HCT116 (cell line): ENCODE measurements around the gene LTB4R. TPM values are rescaled to one million over a fixed set of nuclear protein-coding genes. Genes with fewer than 3 reads are reported as not detected.

ENCODE experiments used
- ATAC-seq: fragments of 200-7000 bp; cut with Tn5 transposase; 2 replicates; pipeline ENCODE4 v1.9.1; 2020; ENCODE audit warnings: mild to moderate bottlenecking, moderate library complexity
- BruUV-seq: library from RNA; stranded (reverse); fragments of 400-500 nt; replicated peaks from 2 replicates; lab custom pipeline; 2021; lab: Mats Ljungman, UMichigan
- CTCF ChIA-PET: fragments of 300-600 bp; sonication (Branson Sonifier 250); formaldehyde crosslinking; loops from one replicate; lab custom pipeline; 2021; ENCODE audit warnings: antibody characterized with exemption; lab: Charles Lee
- POLR2A ChIA-PET: fragments of 300-600, 350-600 bp; sonication (Branson Sonifier 250); formaldehyde crosslinking; loops from one replicate; lab custom pipeline; 2021; ENCODE audit warnings: antibody characterized with exemption; lab: Charles Lee
- RAD21 ChIA-PET, 2 experiments: fragments of 300-600 bp; sonication (Branson Sonifier 250); formaldehyde crosslinking; loops; one replicate each; lab custom pipeline; 2023; ENCODE audit warnings: low total read pairs in 2 of 2; ENCODE audit not compliant: uncharacterized antibody in 2 of 2, unreplicated experiment in 2 of 2, low non-redundant PET in 1 of 2; lab: Charles Lee
- DNase-seq: peaks from one replicate; pipeline ENCODE4 v3.0.0-alpha.2; 2010; ENCODE audit warnings: low read depth, low spot score
- H2AFZ ChIP-seq: fragments of 200-600 bp; shearing (Covaris generic), sonication (generic); 2 replicates; pipeline ENCODE4 v1.6.1; 2017; ENCODE audit warnings: low read depth, mixed run types, mixed read lengths, antibody characterized with exemption, low read length; ENCODE audit not compliant: poor library complexity, severe bottlenecking
- H3K27ac ChIP-seq: 2 replicates; pipeline ENCODE4 v1.5.1; 2012; ENCODE audit warnings: low read depth, low read length
- H3K27me3 ChIP-seq: fragments of 200-600 bp; sonication (generic); 2 replicates; pipeline ENCODE4 v1.6.1; 2016; ENCODE audit warnings: mixed run types, low read length, mixed read lengths; ENCODE audit not compliant: insufficient read depth
- H3K36me3 ChIP-seq, 2 experiments: fragments of 200-500 bp in 1 of 2; fragments of 200-600 bp in 1 of 2; sonication (Bioruptor generic) in 1 of 2; sonication (generic) in 1 of 2; 2 replicates each; pipeline versions ENCODE4 v1.5.1 to v1.6.1; 2014 to 2016; ENCODE audit warnings: low read length in 2 of 2, inconsistent platforms in 1 of 2, mixed read lengths in 1 of 2, mixed run types in 1 of 2; ENCODE audit not compliant: insufficient read depth in 2 of 2, control insufficient read depth in 1 of 2
- H3K4me1 ChIP-seq, 2 experiments: fragments of 200-600 bp in 1 of 2; sonication (generic) in 1 of 2; 2 replicates each; pipeline versions ENCODE4 v1.5.1 to v1.6.1; 2012 to 2017; ENCODE audit warnings: low read length in 2 of 2, inconsistent platforms in 1 of 2, mild to moderate bottlenecking in 1 of 2, mixed read lengths in 1 of 2, mixed run types in 1 of 2, moderate library complexity in 1 of 2; ENCODE audit not compliant: insufficient read depth in 2 of 2, control insufficient read depth in 1 of 2
- H3K4me2 ChIP-seq: fragments of 200-600 bp; sonication (generic); 2 replicates; pipeline ENCODE4 v1.6.1; 2017; ENCODE audit warnings: mixed run types, low read length, mixed read lengths
- H3K4me3 ChIP-seq, 2 experiments: fragments of 200-600 bp in 1 of 2; sonication (generic) in 1 of 2; replicated peaks in 1 of 2; 2 replicates each; pipeline ENCODE4 v1.5.1; 2011 to 2016; ENCODE audit warnings: low read length in 2 of 2, control low read depth in 1 of 2, low read depth in 1 of 2, mild to moderate bottlenecking in 1 of 2, mixed read lengths in 1 of 2, mixed run types in 1 of 2
- H3K79me2 ChIP-seq: fragments of 200-600 bp; sonication (generic); 2 replicates; pipeline ENCODE4 v1.6.1; 2017; ENCODE audit warnings: mild to moderate bottlenecking, mixed run types, low read length, moderate library complexity, mixed read lengths; ENCODE audit not compliant: insufficient read depth
- H3K9ac ChIP-seq: fragments of 200-600 bp; sonication (generic); 2 replicates; pipeline ENCODE4 v1.6.1; 2016; ENCODE audit warnings: low read length, mixed read lengths
- H3K9me2 ChIP-seq: fragments of 200-600 bp; sonication (generic), shearing (Covaris generic); 2 replicates; pipeline ENCODE4 v1.6.1; 2017; ENCODE audit warnings: mixed run types, mild to moderate bottlenecking, moderate library complexity; ENCODE audit not compliant: insufficient read depth
- H3K9me3 ChIP-seq, 2 experiments: fragments of 200-500 bp in 1 of 2; fragments of 200-600 bp in 1 of 2; sonication (Bioruptor generic) in 1 of 2; sonication (generic) in 1 of 2; 2 replicates each; pipeline ENCODE4 v1.6.1; 2014 to 2017; ENCODE audit warnings: low read length in 2 of 2, mixed read lengths in 2 of 2, inconsistent platforms in 1 of 2, low read depth in 1 of 2, mild to moderate bottlenecking in 1 of 2, mixed run types in 1 of 2, moderate library complexity in 1 of 2; ENCODE audit not compliant: control insufficient read depth in 1 of 2, insufficient read depth in 1 of 2
- H4K20me1 ChIP-seq: fragments of 200-600 bp; sonication (generic), shearing (Covaris generic); 2 replicates; pipeline ENCODE4 v1.6.1; 2017; ENCODE audit warnings: mixed run types, mild to moderate bottlenecking, moderate library complexity; ENCODE audit not compliant: insufficient read depth
- CBX3 ChIP-seq: IDR thresholded peaks from 2 replicates; pipeline ENCODE4 v1.6.1; 2012; ENCODE audit warnings: low read depth
- CEBPB ChIP-seq: IDR thresholded peaks from 2 replicates; pipeline ENCODE4 v1.6.1; 2012; ENCODE audit warnings: low read depth
- EGR1 ChIP-seq: IDR thresholded peaks from 2 replicates; pipeline ENCODE4 v1.6.1; 2012; ENCODE audit warnings: low read depth
- ELF1 ChIP-seq: IDR thresholded peaks from 2 replicates; pipeline ENCODE4 v1.6.1; 2012; ENCODE audit warnings: low read depth, borderline replicate concordance
- FOSL1 ChIP-seq: IDR thresholded peaks from 2 replicates; pipeline ENCODE4 v1.6.1; 2012; ENCODE audit warnings: low read depth
- SRF ChIP-seq: IDR thresholded peaks from 2 replicates; pipeline ENCODE4 v1.6.1; 2012; ENCODE audit warnings: low read depth
- TCF7L2 ChIP-seq: IDR thresholded peaks from 2 replicates; pipeline ENCODE4 v1.7.0; 2011; ENCODE audit warnings: borderline replicate concordance, inconsistent platforms; ENCODE audit not compliant: insufficient read depth, insufficient read length; ENCODE audit errors: extremely low read depth
- YY1 ChIP-seq: IDR thresholded peaks from 2 replicates; pipeline ENCODE4 v1.6.1; 2011; ENCODE audit warnings: low read length, low read depth, moderate library complexity, mild to moderate bottlenecking; ENCODE audit not compliant: insufficient replicate concordance; ENCODE audit errors: extremely low read depth
- ZFX ChIP-seq: fragments of 450-650 bp; IDR thresholded peaks from 2 replicates; pipeline ENCODE4 v1.6.1; 2017
- ZNF274 ChIP-seq: fragments of 200-500 bp; sonication (Bioruptor generic); IDR thresholded peaks from 2 replicates; pipeline ENCODE4 v1.6.1; 2014; ENCODE audit warnings: mild to moderate bottlenecking, low read depth, low read length, inconsistent platforms
- intact Hi-C: fragments of 100-400 bp; cut with micrococcal nuclease; formaldehyde crosslinking; loops from 2 replicates; pipeline ENCODE4 v1.10.0; 2022
- total RNA-seq: library from RNA; stranded (reverse); gene quantifications from one replicate; pipeline ENCODE4 v1.2.1, GENCODE V29; 2021; ENCODE audit not compliant: unreplicated experiment
- TF ChIP-seq, protein P1 (sequence below): IDR thresholded peaks from 2 replicates; pipeline ENCODE4 v1.6.1; 2011; ENCODE audit warnings: mild to moderate bottlenecking, low read length, moderate library complexity; ENCODE audit not compliant: insufficient replicate concordance; ENCODE audit errors: extremely low read depth
- TF ChIP-seq, protein P2 (sequence below), 3 experiments: fragments of 200-600 bp in 1 of 3; sonication (generic) in 1 of 3; IDR thresholded peaks in 2 of 3; conservative IDR thresholded peaks in 1 of 3; 2 replicates each; pipeline ENCODE4 v1.5.1; 2012 to 2017; ENCODE audit warnings: low read depth in 2 of 3, low read length in 2 of 3, antibody characterized with exemption in 1 of 3, borderline replicate concordance in 1 of 3, control low read depth in 1 of 3, mild to moderate bottlenecking in 1 of 3, mixed read lengths in 1 of 3, mixed run types in 1 of 3, moderate library complexity in 1 of 3; ENCODE audit not compliant: insufficient read depth in 1 of 3
- TF ChIP-seq, protein P3 (sequence below): IDR thresholded peaks from 2 replicates; pipeline ENCODE4 v1.6.1; 2012

LTB4R gene
- total RNA-seq, 1 experiment from 2014 or later, result 14.8 TPM

DNA sequence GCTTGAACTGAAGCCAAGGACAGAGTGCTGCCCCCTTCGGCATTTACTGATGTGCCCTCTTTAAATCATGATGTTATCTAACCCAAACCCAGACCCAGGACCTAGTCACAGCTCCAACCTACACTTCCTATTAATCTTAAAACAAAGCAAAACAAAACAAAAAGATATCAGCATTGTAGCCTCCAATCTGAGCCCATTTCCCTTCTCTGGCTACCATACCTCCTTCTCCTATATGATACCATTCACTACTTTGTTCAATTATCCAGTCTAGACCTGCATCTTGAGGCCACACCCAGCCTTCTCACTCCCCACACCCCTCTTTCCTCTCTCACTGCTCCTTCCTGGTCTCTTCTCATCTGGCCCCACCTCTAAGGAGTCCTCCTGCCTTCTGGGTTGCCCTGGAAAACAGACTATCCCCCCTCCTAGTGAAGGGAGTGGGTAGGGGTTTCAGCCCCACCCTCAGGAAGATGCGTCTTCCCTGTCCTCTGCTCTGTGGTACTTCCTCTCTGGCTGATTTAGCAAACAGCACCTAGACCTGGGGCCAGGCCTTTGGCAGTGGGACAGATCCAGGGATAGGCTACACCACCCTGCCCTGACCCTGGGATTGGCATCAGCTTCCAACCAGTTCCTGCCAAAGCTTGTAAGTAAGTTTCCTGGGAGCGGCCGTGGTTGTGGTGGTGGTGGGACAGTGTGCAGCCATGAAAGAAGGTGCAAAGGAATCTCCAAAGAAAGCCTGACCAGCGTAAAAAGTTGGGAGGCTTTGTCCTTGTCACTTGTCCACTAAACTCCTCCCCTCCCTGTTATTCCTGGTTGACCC, 3.3 kb downstream of the LTB4R start:
- ChIA-PET CTCF (interaction anchor here (0.8 kb wide), 1 partner anchor 19 kb away, joined by 3 read pairs; no protein-coding TSS in a partner anchor), RAD21 (no interaction called here)
- H2AFZ ChIP-seq, result no peak overlapping the region
- H3K4me1 ChIP-seq, result peaks cover 11 to 24% of the 10 kb centered on the region in 2 experiments
- no peaks in the 10 kb centered on the region for H4K20me1 ChIP-seq
- no peak overlapping the region for H3K4me2 ChIP-seq
- H3K79me2 ChIP-seq, result no peaks in the 10 kb centered on the region
- H3K36me3 ChIP-seq, result no peaks in the 10 kb centered on the region; a peak in 1 of 4 replicates
- no peak overlapping the region for H3K9ac ChIP-seq
- intact Hi-C loops, result no loop called here
- H3K9me2 ChIP-seq, result no peaks in the 10 kb centered on the region
- H3K27me3 ChIP-seq, result 0 out of 2 replicates have a peak, but pooled peaks cover 4% of the 10 kb centered on the region
- ATAC-seq (no peak), DNase-seq (no peak)
- TF ChIP-seq FOSL1 (no peak), CBX3 (no peak)
- TF ChIP-seq, all 23 proteins: peak for 0
- H3K4me3 ChIP-seq, result no peak overlapping the region
- POLR2A ChIA-PET, result no interaction called here
- H3K9me3 ChIP-seq, result no peaks in the 10 kb centered on the region
- BruUV-seq, result no TSS peak
- H3K27ac ChIP-seq, result no peak overlapping the region

DNA sequence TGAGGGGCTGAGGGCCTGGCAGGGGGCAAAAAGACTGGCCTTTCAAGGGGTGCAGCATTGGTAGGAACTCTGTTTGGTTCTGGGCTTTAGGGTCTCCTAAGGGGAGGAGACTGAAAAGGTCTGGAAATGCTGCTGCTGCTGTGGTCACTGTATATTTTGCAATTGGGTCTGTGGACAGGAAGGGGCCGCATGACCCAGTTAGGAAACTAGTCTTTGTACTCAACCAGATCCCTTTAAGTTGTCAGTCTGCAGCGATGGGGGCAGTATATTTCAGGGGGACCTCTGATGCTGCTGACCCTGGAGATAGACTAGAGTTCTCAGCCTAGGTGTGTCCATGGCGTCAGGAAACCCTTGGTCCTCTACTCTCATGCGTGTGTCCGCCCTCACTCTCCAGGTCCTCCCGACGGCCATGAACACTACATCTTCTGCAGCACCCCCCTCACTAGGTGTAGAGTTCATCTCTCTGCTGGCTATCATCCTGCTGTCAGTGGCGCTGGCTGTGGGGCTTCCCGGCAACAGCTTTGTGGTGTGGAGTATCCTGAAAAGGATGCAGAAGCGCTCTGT, 4.0 kb downstream of the LTB4R start:
- no peak for TF ChIP-seq ZFX
- TF ChIP-seq YY1, result no peak
- TF ChIP-seq, protein P1, sequence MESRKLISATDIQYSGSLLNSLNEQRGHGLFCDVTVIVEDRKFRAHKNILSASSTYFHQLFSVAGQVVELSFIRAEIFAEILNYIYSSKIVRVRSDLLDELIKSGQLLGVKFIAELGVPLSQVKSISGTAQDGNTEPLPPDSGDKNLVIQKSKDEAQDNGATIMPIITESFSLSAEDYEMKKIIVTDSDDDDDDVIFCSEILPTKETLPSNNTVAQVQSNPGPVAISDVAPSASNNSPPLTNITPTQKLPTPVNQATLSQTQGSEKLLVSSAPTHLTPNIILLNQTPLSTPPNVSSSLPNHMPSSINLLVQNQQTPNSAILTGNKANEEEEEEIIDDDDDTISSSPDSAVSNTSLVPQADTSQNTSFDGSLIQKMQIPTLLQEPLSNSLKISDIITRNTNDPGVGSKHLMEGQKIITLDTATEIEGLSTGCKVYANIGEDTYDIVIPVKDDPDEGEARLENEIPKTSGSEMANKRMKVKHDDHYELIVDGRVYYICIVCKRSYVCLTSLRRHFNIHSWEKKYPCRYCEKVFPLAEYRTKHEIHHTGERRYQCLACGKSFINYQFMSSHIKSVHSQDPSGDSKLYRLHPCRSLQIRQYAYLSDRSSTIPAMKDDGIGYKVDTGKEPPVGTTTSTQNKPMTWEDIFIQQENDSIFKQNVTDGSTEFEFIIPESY, result no peak
- TF ChIP-seq ZNF274, result no peak
- no peak for TF ChIP-seq TCF7L2
- no peak for TF ChIP-seq ELF1
- no peak for TF ChIP-seq SRF
- no peak for TF ChIP-seq CBX3
- no peak for TF ChIP-seq EGR1
- TF ChIP-seq, protein P2, sequence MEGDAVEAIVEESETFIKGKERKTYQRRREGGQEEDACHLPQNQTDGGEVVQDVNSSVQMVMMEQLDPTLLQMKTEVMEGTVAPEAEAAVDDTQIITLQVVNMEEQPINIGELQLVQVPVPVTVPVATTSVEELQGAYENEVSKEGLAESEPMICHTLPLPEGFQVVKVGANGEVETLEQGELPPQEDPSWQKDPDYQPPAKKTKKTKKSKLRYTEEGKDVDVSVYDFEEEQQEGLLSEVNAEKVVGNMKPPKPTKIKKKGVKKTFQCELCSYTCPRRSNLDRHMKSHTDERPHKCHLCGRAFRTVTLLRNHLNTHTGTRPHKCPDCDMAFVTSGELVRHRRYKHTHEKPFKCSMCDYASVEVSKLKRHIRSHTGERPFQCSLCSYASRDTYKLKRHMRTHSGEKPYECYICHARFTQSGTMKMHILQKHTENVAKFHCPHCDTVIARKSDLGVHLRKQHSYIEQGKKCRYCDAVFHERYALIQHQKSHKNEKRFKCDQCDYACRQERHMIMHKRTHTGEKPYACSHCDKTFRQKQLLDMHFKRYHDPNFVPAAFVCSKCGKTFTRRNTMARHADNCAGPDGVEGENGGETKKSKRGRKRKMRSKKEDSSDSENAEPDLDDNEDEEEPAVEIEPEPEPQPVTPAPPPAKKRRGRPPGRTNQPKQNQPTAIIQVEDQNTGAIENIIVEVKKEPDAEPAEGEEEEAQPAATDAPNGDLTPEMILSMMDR (IDR thresholded peaks at IDR 0.05 in 2 of 3, conservative IDR thresholded peaks at IDR 0.05 in 1 of 3; ENCODE audit: borderline replicate concordance in 1 of 3, insufficient read depth in 1 of 3, low read depth in 2 of 3, low read length in 2 of 3), result no peak
- no peak for TF ChIP-seq CEBPB
- TF ChIP-seq, protein P3, sequence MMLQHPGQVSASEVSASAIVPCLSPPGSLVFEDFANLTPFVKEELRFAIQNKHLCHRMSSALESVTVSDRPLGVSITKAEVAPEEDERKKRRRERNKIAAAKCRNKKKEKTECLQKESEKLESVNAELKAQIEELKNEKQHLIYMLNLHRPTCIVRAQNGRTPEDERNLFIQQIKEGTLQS, result no peak
- CTCF ChIA-PET, result interaction anchor here (1.7 kb wide), 1 partner anchor 116 kb away, joined by 7 read pairs; no protein-coding TSS in a partner anchor
- no peak overlapping the region for H3K4me3 ChIP-seq

More for the DNA sequence above, 4.0 kb downstream of the LTB4R start:
- H3K36me3 ChIP-seq, result no peaks in the 10 kb centered on the region
- ATAC-seq (no peak), DNase-seq (no peak)
- H3K27me3 ChIP-seq, result 0 out of 2 replicates have a peak, but pooled peaks cover 4% of the 10 kb centered on the region
- no TSS peak for BruUV-seq
- no peaks in the 10 kb centered on the region for H3K9me3 ChIP-seq
- no peak overlapping the region for H3K27ac ChIP-seq
- ChIA-PET RAD21 (no interaction called here), POLR2A (no interaction called here)
- intact Hi-C loops, result no loop called here
- H2AFZ ChIP-seq, result no peak overlapping the region
- no peaks in the 10 kb centered on the region for H4K20me1 ChIP-seq
- no peak overlapping the region for H3K4me2 ChIP-seq
- no peaks in the 10 kb centered on the region for H3K79me2 ChIP-seq
- H3K4me1 ChIP-seq, result peaks cover 11 to 24% of the 10 kb centered on the region in 2 experiments
- H3K9me2 ChIP-seq, result no peaks in the 10 kb centered on the region
- no peak overlapping the region for H3K9ac ChIP-seq
